Caco-2 (cell line): ENCODE results near the gene DDX51. TPM values are rescaled to one million over a fixed set of nuclear protein-coding genes. Genes with fewer than 3 reads are reported as not detected.

ENCODE experiments used
- Bru-seq: library from RNA; stranded (reverse); fragments of 400-500 nt; gene quantifications from one replicate; lab custom pipeline; 2021; lab: Mats Ljungman, UMichigan
- BruChase-seq, 2 experiments: library from RNA; stranded (reverse); fragments of 400-500 nt; gene quantifications; one replicate each; lab custom pipeline; 2021; lab: Mats Ljungman, UMichigan
- BruUV-seq: library from RNA; stranded (reverse); fragments of 400-500 nt; replicated peaks from 2 replicates; lab custom pipeline; 2021; lab: Mats Ljungman, UMichigan
- CTCF ChIA-PET: fragments of 300-600 bp; sonication (Branson Sonifier 250); formaldehyde crosslinking; loops from one replicate; lab custom pipeline; 2022; ENCODE audit warnings: antibody characterized with exemption; lab: Charles Lee
- POLR2A ChIA-PET: fragments of 300-600 bp; sonication (Branson Sonifier 250); formaldehyde crosslinking; loops from one replicate; lab custom pipeline; 2022; ENCODE audit warnings: antibody characterized with exemption; lab: Charles Lee
- DNase-seq, 2 experiments: peaks; one replicate each; pipeline versions ENCODE4 v3.0.0 to v3.0.0-alpha.2; 2020 to 2022
- H3K27me3 ChIP-seq: replicated peaks from 2 replicates; pipeline ENCODE4 v1.6.0; 2011; ENCODE audit warnings: low read length; ENCODE audit not compliant: control insufficient read depth, insufficient read depth
- H3K36me3 ChIP-seq: 2 replicates; pipeline ENCODE4 v1.5.1; 2011; ENCODE audit warnings: low read length; ENCODE audit not compliant: control insufficient read depth, insufficient read depth
- H3K4me1 ChIP-seq: fragments of 250-450 bp; sonication (Bioruptor Pico); 2 replicates; pipeline ENCODE4 v1.5.1; 2020; ENCODE audit warnings: mild to moderate bottlenecking
- H3K4me3 ChIP-seq: 2 replicates; pipeline ENCODE4 v1.5.1; 2011; ENCODE audit warnings: low read depth, mild to moderate bottlenecking, control low read depth, low read length
- H3K9me3 ChIP-seq: fragments of 250-450 bp; sonication (Bioruptor Pico); 2 replicates; pipeline ENCODE4 v1.5.1; 2020; ENCODE audit warnings: mild to moderate bottlenecking, moderate library complexity
- H3K27ac Mint-ChIP-seq: one replicate; pipeline ENCODE4 v1.8.0; 2022; ENCODE audit warnings: mixed read lengths; ENCODE audit not compliant: unreplicated experiment
- H3K27me3 Mint-ChIP-seq: one replicate; pipeline ENCODE4 v1.8.0; 2022; ENCODE audit warnings: mixed read lengths; ENCODE audit not compliant: insufficient read depth, unreplicated experiment
- H3K36me3 Mint-ChIP-seq: one replicate; pipeline ENCODE4 v1.8.0; 2022; ENCODE audit warnings: mild to moderate bottlenecking, mixed read lengths; ENCODE audit not compliant: insufficient read depth, unreplicated experiment
- H3K4me1 Mint-ChIP-seq: one replicate; pipeline ENCODE4 v1.8.0; 2022; ENCODE audit warnings: low read depth, mixed read lengths; ENCODE audit not compliant: unreplicated experiment
- H3K4me3 Mint-ChIP-seq: one replicate; pipeline ENCODE4 v1.8.0; 2022; ENCODE audit warnings: mild to moderate bottlenecking, moderate library complexity, mixed read lengths; ENCODE audit not compliant: unreplicated experiment
- H3K9me3 Mint-ChIP-seq: one replicate; pipeline ENCODE4 v1.8.0; 2022; ENCODE audit warnings: mixed read lengths; ENCODE audit not compliant: unreplicated experiment
- CTCF ChIP-seq, 2 experiments: fragments of 200-600 bp in 1 of 2; IDR thresholded peaks; 1 replicate in 1 of 2; 2 replicates in 1 of 2; pipeline versions ENCODE4 v1.5.1 to v1.8.0; 2011 to 2022; ENCODE audit warnings: antibody characterized with exemption in 1 of 2, control low read depth in 1 of 2, inconsistent platforms in 1 of 2, low read depth in 1 of 2, low read length in 1 of 2, mild to moderate bottlenecking in 1 of 2, moderate library complexity in 1 of 2; ENCODE audit not compliant: insufficient read depth in 1 of 2, severe bottlenecking in 1 of 2, unreplicated experiment in 1 of 2
- intact Hi-C: fragments of 100-400 bp; cut with micrococcal nuclease; formaldehyde crosslinking; loops from one replicate; pipeline ENCODE4 v1.10.0; 2022; ENCODE audit not compliant: unreplicated experiment
- long read RNA-seq: library from polyadenylated mRNA; stranded (forward); transcript quantifications from one replicate; pipeline ENCODE4 v2.0.0, GENCODE V29; 2022
- total RNA-seq: library from RNA; stranded (reverse); gene quantifications from 2 replicates; pipeline ENCODE4 v1.2.3, GENCODE V29; 2022

The DDX51 gene, protein sequence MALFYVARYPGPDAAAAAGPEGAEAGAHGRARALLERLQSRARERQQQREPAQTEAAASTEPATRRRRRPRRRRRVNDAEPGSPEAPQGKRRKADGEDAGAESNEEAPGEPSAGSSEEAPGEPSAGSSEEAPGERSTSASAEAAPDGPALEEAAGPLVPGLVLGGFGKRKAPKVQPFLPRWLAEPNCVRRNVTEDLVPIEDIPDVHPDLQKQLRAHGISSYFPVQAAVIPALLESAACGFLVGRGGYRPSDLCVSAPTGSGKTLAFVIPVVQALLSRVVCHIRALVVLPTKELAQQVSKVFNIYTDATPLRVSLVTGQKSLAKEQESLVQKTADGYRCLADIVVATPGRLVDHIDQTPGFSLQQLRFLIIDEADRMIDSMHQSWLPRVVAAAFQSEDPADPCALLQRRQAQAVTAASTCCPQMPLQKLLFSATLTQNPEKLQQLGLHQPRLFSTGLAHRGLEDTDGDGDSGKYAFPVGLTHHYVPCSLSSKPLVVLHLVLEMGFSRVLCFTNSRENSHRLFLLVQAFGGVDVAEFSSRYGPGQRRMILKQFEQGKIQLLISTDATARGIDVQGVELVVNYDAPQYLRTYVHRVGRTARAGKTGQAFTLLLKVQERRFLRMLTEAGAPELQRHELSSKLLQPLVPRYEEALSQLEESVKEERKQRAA
- total RNA-seq (35.5 and 40.4 TPM in 2 replicates), Bru-seq, nascent RNA (percentile 72 among the genes with signal in this experiment), BruChase-seq, experiment 1, labeled RNA remaining after a 2-hour chase (percentile 82 among the genes with signal in this experiment), BruChase-seq, experiment 2, labeled RNA remaining after a 6-hour chase (percentile 87 among the genes with signal in this experiment)
- long read RNA-seq, full-length matches to known transcripts: 23 of 51 reads
- long read RNA-seq, partial matches to known transcripts: 2 of 51 reads
- long read RNA-seq, other reads (novel, unspliced or antisense): 26 of 51 reads

GRCh38 chr12:132144115-132144809, at the start of gene DDX51, which contains the start of gene NOC4L:
Gene DDX51, minus strand, starts transcription at chr12:132144319. Its CDS starts 23 bp downstream, at chr12:132144296.
Gene NOC4L, plus strand, starts transcription at chr12:132144457. Its CDS starts 32 bp downstream, at chr12:132144489.
- Mint-ChIP-seq H3K4me3 (peak within 1 kb of the TSS; percentile 85), H3K9me3 (no peaks in the 10 kb centered on the region), H3K27ac (peak within 1 kb of the TSS; percentile 89), H3K27me3 (no peaks in the 10 kb centered on the region), H3K4me1 (no peaks in the 10 kb centered on the region), H3K36me3 (peaks cover 56% of the 10 kb centered on the region)
- Histone ChIP-seq H3K9me3 (no peaks in the 10 kb centered on the region), H3K36me3 (no peaks in the 10 kb centered on the region; the same call in none of the 2 replicates), H3K27me3 (no peaks in the 10 kb centered on the region), H3K4me1 (peaks cover 6% of the 10 kb centered on the region), H3K4me3 (peak within 1 kb of the TSS; percentile 90)
- intact Hi-C loops: loop anchor here (2.0 kb wide), 1 partner anchor 59 kb away; no protein-coding TSS in a partner anchor
- DNase-seq: peak; percentile 92 to 96
- CTCF ChIA-PET: interaction anchor here (1.1 kb wide), 1 partner anchor 10 kb away, joined by 4 read pairs; no protein-coding TSS in a partner anchor
- no peak for TF ChIP-seq CTCF (IDR thresholded peaks at IDR 0.05; ENCODE audit: insufficient read depth in 1 of 2, low read depth in 1 of 2, low read length in 1 of 2, severe bottlenecking in 1 of 2, unreplicated experiment in 1 of 2)
- POLR2A ChIA-PET: no interaction called here
- no TSS peak for BruUV-seq

GRCh38 chr12:132191715-132192553, 47.8 kb upstream of the DDX51 start:
- CTCF ChIA-PET: interaction anchor here (0.6 kb wide), 1 partner anchor 227 kb away, joined by 12 read pairs; no protein-coding TSS in a partner anchor
- Histone ChIP-seq H3K4me1 (peaks cover 8% of the 10 kb centered on the region; the same call in 1 of the 2 replicates), H3K27me3 (no peaks in the 10 kb centered on the region), H3K4me3 (no peak overlapping the region), H3K36me3 (no peaks in the 10 kb centered on the region), H3K9me3 (no peaks in the 10 kb centered on the region; the same call in 1 of the 2 replicates)
- TF ChIP-seq CTCF (IDR thresholded peaks at IDR 0.05; ENCODE audit: insufficient read depth in 1 of 2, low read depth in 1 of 2, low read length in 1 of 2, severe bottlenecking in 1 of 2, unreplicated experiment in 1 of 2): no peak
- BruUV-seq: no TSS peak
- H3K9me3 Mint-ChIP-seq: peaks cover 9% of the 10 kb centered on the region
- no peak for DNase-seq
- POLR2A ChIA-PET: no interaction called here
- intact Hi-C loops: no loop called here
- H3K27me3 Mint-ChIP-seq: peaks cover 2% of the 10 kb centered on the region
- no peak overlapping the region for H3K4me3 Mint-ChIP-seq
- H3K36me3 Mint-ChIP-seq: peaks cover 6% of the 10 kb centered on the region
- peaks cover 7% of the 10 kb centered on the region for H3K4me1 Mint-ChIP-seq
- no peak overlapping the region for H3K27ac Mint-ChIP-seq
